Keratinocyte (primary cell): Measurements from ENCODE around the gene TSPAN10.

Source experiments
- EZH2 ChIP-seq: IDR thresholded peaks from one replicate; pipeline ENCODE4 v1.6.1; 2012; ENCODE audit warnings: inconsistent platforms, mild to moderate bottlenecking, low read length, moderate library complexity
- TF ChIP-seq, protein P1 (sequence below), 3 experiments: IDR thresholded peaks in 1 of 3; conservative IDR thresholded peaks in 1 of 3; optimal IDR thresholded peaks in 1 of 3; 2 replicates in 2 of 3; 3 replicates in 1 of 3; pipeline versions ENCODE3 to v1.5.1; 2011; ENCODE audit warnings: low read length in 3 of 3, mild to moderate bottlenecking in 3 of 3, moderate library complexity in 2 of 3, control low read depth in 1 of 3, inconsistent platforms in 1 of 3; ENCODE audit not compliant: insufficient read depth in 2 of 3; ENCODE audit errors: extremely low read depth in 1 of 3

DNA sequence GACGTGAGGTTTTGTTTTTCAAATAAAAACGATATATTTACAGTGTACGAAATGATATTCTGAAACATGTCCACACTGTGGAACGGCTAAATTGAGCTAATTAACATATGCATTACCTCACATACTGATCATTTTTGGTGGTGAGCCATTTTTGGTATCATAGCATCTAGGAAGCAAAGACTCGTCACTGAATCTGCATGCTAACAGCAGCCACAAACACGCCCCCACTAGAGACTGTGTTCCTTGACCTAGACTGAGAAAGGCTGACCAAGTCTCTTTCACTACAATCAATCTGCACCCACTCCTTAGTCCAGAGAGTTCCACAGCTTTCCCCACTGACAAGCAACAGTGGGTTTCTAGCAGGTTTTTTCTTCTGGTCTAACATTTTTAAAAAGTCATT is 29.6 kb upstream of the TSPAN10 start:
- TF ChIP-seq EZH2: no peak
- TF ChIP-seq, protein P1, sequence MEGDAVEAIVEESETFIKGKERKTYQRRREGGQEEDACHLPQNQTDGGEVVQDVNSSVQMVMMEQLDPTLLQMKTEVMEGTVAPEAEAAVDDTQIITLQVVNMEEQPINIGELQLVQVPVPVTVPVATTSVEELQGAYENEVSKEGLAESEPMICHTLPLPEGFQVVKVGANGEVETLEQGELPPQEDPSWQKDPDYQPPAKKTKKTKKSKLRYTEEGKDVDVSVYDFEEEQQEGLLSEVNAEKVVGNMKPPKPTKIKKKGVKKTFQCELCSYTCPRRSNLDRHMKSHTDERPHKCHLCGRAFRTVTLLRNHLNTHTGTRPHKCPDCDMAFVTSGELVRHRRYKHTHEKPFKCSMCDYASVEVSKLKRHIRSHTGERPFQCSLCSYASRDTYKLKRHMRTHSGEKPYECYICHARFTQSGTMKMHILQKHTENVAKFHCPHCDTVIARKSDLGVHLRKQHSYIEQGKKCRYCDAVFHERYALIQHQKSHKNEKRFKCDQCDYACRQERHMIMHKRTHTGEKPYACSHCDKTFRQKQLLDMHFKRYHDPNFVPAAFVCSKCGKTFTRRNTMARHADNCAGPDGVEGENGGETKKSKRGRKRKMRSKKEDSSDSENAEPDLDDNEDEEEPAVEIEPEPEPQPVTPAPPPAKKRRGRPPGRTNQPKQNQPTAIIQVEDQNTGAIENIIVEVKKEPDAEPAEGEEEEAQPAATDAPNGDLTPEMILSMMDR (optimal IDR thresholded peaks at IDR 0.05 in 1 of 3, IDR thresholded peaks at IDR 0.05 in 1 of 3, conservative IDR thresholded peaks at IDR 0.05 in 1 of 3; ENCODE audit: extremely low read depth in 1 of 3, insufficient read depth in 2 of 3, low read length in 3 of 3): no peak
